ENCODE data around the gene PTPRB. TPM values are rescaled to one million over a fixed set of nuclear protein-coding genes. Genes with fewer than 3 reads are reported as not detected.
A peak's percentile ranks its signal among the peaks of the same experiment; 100 is the strongest.

PTPRB gene
- total and polyA plus RNA-seq, 12 donors, result 13.6 to 49.0 (median 36.8) TPM

DNA sequence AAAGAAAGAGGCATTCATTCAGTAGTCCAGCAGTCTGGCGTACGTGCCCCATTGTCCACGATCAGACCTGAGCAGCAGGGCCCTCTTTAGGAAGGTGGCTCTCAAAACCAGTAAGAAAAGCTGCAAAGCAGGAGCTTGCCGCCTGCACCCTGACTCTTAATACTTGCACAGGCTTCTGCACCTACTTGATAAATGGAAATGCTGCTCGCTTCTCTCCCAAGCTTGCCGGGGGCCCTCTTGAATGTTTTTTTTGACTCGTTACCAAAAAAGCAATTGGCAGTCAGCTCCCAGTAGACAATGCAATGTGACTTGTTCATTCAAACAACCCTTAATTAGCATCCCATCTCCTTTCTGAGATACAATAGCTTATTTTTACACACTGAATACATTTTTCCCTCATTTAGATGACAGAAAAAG lies 27.2 kb upstream of the PTPRB start:
- no peak for DNase-seq
- Histone ChIP-seq H3K27ac (peak overlapping the region in 9 of 10 donors; percentile 3 to 62 (median 18)), H3K4me1 (peaks cover 0 to 35% (median 14%) of the 10 kb centered on the region in 9 donors), H3K9me3 (no peaks in the 10 kb centered on the region), H3K27me3 (no peaks in the 10 kb centered on the region), H3K36me3 (no peaks in the 10 kb centered on the region), H3K4me3 (peak overlapping the region in 8 of 10 donors; percentile 2 to 42 (median 24))
- peak in 1 of 9 donors; percentile 22 for TF ChIP-seq CTCF (IDR thresholded peaks at IDR 0.05)
- WGBS, 2 donors, result 36 to 37% methylated on average over 7 of the region's 7 CpGs
- intact Hi-C loops (cut with DNase I), result loop anchor here in 3 of 10 donors (10.0 kb wide), 2 partner anchors 50 to 60 kb away; no protein-coding TSS in a partner anchor
- peak in 7 of 8 donors; percentile 13 to 68 (median 50) for ATAC-seq

DNA sequence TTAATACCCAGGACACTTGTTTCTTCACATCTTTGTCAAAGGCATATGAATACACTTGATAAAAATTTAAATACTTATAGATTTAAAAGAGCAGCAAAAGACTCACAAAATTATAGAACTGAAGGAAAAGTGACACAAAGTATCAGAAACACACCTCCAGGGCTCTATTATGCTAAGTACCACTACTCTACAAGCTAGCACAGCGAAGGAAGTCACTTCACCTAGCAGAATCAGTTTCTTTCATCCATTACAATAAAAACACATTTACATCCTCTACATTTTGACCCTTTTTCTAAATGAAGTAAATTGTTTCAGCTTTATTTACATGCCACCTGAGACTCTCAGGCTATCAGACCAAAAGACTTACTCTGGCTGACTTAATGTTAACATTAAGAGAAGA lies 26.6 kb upstream of the PTPRB start:
- peak overlapping the region in 9 of 10 donors; percentile 3 to 62 (median 18) for H3K27ac ChIP-seq
- H3K9me3 ChIP-seq, result no peaks in the 10 kb centered on the region
- WGBS, 2 donors, result 73 to 88% methylated on average over 1 of the region's 1 CpG
- peaks cover 0 to 35% (median 14%) of the 10 kb centered on the region in 9 donors for H3K4me1 ChIP-seq
- intact Hi-C loops (cut with DNase I), result loop anchor here in 3 of 10 donors (10.0 kb wide), 2 partner anchors 49 to 59 kb away; no protein-coding TSS in a partner anchor
- no peaks in the 10 kb centered on the region for H3K27me3 ChIP-seq
- no peaks in the 10 kb centered on the region for H3K36me3 ChIP-seq
- no peak for TF ChIP-seq CTCF (IDR thresholded peaks at IDR 0.05)
- H3K4me3 ChIP-seq, result peak overlapping the region in 8 of 10 donors; percentile 2 to 42 (median 24)
- peak in 1 of 8 donors; percentile 50 for ATAC-seq
- DNase-seq, result no peak

- no peak for DNase-seq
- peak overlapping the region in 1 of 10 donors; percentile 6 for H3K4me3 ChIP-seq
- no peaks in the 10 kb centered on the region for H3K9me3 ChIP-seq
- 50 to 54% methylated on average over 8 of the region's 8 CpGs for WGBS, 2 donors
- TF ChIP-seq CTCF (IDR thresholded peaks at IDR 0.05), result no peak
- intact Hi-C loops (cut with DNase I), result loop anchor here in 3 of 10 donors (10.0 kb wide), 2 partner anchors 47 to 57 kb away; no protein-coding TSS in a partner anchor
- H3K4me1 ChIP-seq, result peaks cover 0 to 35% (median 14%) of the 10 kb centered on the region in 9 donors
- H3K27me3 ChIP-seq, result no peaks in the 10 kb centered on the region
- peaks cover 0 to 2% (median 0%) of the 10 kb centered on the region in 9 donors for H3K36me3 ChIP-seq
- H3K27ac ChIP-seq, result peak overlapping the region in 8 of 10 donors; percentile 13 to 70 (median 46)
- ATAC-seq, result peak in 4 of 8 donors; percentile 20 to 46 (median 34)
These were observed 24.4 kb upstream of the PTPRB start for GRCh38 chr12:70661466-70662161.

DNA sequence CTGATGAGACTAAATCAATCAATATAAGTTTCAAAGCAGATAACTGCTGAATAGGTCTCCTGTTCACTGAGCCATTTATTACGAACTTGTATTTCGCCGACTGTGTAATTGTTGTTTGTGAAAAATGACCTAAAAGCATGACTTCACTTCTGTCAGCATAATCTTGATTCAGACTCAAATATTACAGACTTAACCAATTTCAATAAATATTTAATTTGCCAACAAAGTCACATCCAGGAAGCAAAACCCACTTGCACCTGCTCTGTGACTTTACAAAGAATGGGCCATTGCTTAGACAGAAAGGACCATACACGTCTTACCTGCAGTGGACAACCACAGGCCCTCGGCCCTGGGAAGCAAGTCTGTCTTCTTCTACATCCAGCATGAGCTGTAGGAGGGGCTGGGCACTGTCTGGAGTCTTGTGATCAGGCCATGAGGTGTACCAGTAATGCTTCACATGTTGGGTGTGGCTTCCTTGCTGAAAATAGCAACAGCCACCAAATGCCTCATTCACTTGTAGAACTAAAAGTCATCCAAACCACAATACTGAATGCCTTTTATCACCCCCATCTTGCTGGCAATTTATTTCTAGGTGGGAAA lies 23.5 kb upstream of the PTPRB start:
- intact Hi-C loops (cut with DNase I), result loop anchor here in 3 of 10 donors (10.0 kb wide), 2 partner anchors 46 to 56 kb away; no protein-coding TSS in a partner anchor
- no peak for TF ChIP-seq CTCF (IDR thresholded peaks at IDR 0.05)
- H3K4me1 ChIP-seq, result peaks cover 0 to 35% (median 14%) of the 10 kb centered on the region in 9 donors
- H3K27me3 ChIP-seq, result no peaks in the 10 kb centered on the region
- H3K4me3 ChIP-seq, result peak overlapping the region in 1 of 10 donors; percentile 15
- ATAC-seq, result peak; percentile 61 to 91 (median 78)
- 71 to 83% methylated on average over 5 of the region's 5 CpGs for WGBS, 2 donors
- peaks cover 0 to 8% (median 0%) of the 10 kb centered on the region in 9 donors for H3K36me3 ChIP-seq
- peak; percentile 21 to 61 for DNase-seq
- H3K27ac ChIP-seq, result peak overlapping the region in 7 of 10 donors; percentile 6 to 70 (median 60)
- H3K9me3 ChIP-seq, result no peaks in the 10 kb centered on the region
